ENCODE measurements around the gene IHH. TPM values are rescaled to one million over a fixed set of nuclear protein-coding genes. Genes with fewer than 3 reads are reported as not detected.

The IHH gene
- total RNA-seq, 6 experiments from 2014 or later: 0.42 to 3.9 (median 1.1) TPM

DNA sequence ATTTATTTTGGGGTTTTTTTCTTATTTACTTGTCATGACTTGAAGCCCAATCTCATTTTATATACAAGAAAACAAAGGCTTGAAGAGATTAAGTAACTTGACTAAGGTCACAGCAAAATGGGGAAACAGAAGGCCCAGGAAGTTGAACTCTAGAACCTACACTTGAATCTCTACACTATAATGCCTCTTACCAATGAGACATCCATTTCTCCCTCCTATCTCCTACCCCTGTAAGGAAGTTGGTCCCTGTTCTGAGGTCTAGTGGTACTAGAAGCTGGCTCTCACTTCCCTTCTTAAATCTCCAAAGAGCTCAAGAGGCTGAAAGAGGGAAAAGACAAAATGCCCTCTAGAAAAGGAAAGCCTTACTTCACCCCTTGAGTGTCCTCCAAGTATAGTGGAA, 25.5 kb upstream of the IHH start:
- no peaks in the 10 kb centered on the region for H3K36me3 ChIP-seq
- H3K27ac ChIP-seq: no peak overlapping the region
- intact Hi-C loops (cut with DNase I): no loop called here
- H3K27me3 ChIP-seq: no peaks in the 10 kb centered on the region
- ATAC-seq (peak; percentile 35 to 64 (median 46)), DNase-seq (no peak)
- H3K4me1 ChIP-seq: peaks cover 0 to 13% (median 0%) of the 10 kb centered on the region in 4 donors
- no peak overlapping the region for H3K4me3 ChIP-seq
- no peak for TF ChIP-seq POLR2A (IDR thresholded peaks at IDR 0.05)
- TF ChIP-seq, protein P1, sequence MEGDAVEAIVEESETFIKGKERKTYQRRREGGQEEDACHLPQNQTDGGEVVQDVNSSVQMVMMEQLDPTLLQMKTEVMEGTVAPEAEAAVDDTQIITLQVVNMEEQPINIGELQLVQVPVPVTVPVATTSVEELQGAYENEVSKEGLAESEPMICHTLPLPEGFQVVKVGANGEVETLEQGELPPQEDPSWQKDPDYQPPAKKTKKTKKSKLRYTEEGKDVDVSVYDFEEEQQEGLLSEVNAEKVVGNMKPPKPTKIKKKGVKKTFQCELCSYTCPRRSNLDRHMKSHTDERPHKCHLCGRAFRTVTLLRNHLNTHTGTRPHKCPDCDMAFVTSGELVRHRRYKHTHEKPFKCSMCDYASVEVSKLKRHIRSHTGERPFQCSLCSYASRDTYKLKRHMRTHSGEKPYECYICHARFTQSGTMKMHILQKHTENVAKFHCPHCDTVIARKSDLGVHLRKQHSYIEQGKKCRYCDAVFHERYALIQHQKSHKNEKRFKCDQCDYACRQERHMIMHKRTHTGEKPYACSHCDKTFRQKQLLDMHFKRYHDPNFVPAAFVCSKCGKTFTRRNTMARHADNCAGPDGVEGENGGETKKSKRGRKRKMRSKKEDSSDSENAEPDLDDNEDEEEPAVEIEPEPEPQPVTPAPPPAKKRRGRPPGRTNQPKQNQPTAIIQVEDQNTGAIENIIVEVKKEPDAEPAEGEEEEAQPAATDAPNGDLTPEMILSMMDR (IDR thresholded peaks at IDR 0.05): no peak
- H3K9me3 ChIP-seq: no peaks in the 10 kb centered on the region

DNA sequence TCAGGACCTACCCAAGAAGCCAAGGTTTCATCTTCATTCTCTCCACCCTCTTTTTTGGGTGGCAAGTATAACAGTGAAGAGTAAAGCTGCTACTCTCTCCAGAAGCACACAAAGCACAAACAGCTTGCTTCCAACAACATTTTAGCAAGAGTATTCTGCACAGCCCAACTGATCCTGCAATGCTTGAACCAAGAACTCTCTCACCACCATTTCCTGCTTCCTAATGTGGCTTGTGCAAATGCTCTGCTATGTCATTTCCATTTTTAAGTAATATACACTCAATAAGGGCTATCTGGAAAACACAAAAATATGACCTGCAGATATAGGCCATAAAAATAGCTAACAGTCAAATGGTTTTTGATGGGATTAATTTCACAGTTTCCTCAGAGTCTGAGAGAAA, 24.1 kb upstream of the IHH start:
- H3K27me3 ChIP-seq: no peaks in the 10 kb centered on the region
- no peak for TF ChIP-seq POLR2A (IDR thresholded peaks at IDR 0.05)
- TF ChIP-seq, protein P1 (IDR thresholded peaks at IDR 0.05): no peak
- H3K4me1 ChIP-seq: peaks cover 0 to 16% (median 0%) of the 10 kb centered on the region in 4 donors
- no peak for ATAC-seq
- H3K9me3 ChIP-seq: no peaks in the 10 kb centered on the region
- no peak overlapping the region for H3K4me3 ChIP-seq
- H3K27ac ChIP-seq: no peak overlapping the region
- intact Hi-C loops (cut with DNase I): no loop called here
- DNase-seq: no peak
- H3K36me3 ChIP-seq: no peaks in the 10 kb centered on the region

DNA sequence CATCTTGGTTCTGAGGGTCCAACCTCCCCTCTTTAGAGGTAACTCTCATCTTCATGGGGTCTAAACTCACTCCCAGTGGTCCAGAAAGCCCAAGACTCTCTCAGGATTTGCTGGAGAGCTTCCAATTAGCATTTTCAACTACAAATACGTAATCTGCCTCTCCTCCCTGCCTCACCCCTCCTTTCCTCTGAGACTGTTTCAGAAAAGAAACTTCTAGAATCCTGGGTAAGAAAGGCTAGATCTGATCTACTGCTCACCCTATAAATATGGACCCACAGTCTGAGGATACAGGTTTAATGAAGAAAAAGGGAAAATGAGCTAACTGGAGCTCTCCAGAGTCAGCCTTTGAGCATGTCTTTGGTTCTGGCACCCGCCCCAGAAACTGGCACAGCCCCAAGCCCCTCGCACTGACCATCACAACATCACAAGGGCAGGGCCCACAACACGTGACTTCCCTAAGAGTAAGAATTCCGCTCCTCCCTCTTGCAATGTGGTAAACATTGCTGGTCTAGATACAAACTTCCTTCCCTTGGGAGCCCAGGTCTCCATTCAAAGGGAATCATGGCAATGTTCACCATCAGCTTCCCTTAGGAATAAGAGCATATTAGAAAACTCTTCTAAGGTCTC, 21.7 kb upstream of the IHH start:
- TF ChIP-seq, protein P1 (IDR thresholded peaks at IDR 0.05): no peak
- TF ChIP-seq POLR2A (IDR thresholded peaks at IDR 0.05): no peak
- ATAC-seq (peak in 2 of 4 donors; percentile 26 to 33), DNase-seq (peak in 2 of 3 donors; percentile 49 to 61)
- Histone ChIP-seq H3K27ac (no peak overlapping the region), H3K4me3 (no peak overlapping the region), H3K9me3 (no peaks in the 10 kb centered on the region), H3K27me3 (no peaks in the 10 kb centered on the region), H3K36me3 (peaks cover 0 to 4% (median 0%) of the 10 kb centered on the region in 4 donors), H3K4me1 (peaks cover 0 to 25% (median 0%) of the 10 kb centered on the region in 4 donors)
- intact Hi-C loops (cut with DNase I): no loop called here
- 65% methylated on average over 5 of the region's 5 CpGs for WGBS (ENCODE audit: insufficient coverage, low coverage, low lambda C conversion rate, missing lambda C conversion rate)

DNA sequence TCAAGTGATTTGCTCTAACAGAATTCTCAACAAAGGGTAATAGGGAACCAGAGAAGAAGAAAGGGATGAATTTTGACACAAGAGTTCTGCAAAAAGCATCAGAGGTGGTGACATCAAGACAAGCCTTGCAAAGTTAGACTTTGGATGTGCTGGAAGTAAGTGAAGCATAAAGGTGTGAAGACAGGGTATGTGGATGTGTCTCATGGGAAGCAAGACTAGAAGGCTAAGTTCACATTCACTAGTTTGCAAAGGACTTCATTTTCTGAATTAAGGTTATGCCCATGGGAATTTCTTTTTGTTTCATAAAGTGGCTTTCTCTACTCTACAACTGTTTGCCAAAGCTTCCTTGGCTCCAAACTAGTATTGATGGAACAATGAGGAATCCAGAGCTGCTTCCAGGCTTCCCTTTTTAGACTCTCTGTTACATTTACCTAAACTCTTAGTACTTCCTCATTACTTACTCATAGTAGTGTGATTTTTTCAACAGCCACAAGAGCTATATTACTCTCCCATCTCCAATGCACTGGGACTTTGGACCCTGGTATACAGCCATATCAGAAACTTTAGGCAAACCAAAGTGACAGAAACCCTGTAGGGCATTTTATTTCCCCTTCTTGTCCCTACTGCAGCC, 21.1 kb upstream of the IHH start:
- intact Hi-C loops (cut with DNase I): no loop called here
- no peaks in the 10 kb centered on the region for H3K9me3 ChIP-seq
- H3K4me3 ChIP-seq: no peak overlapping the region
- DNase-seq: no peak
- peak in 3 of 4 donors; percentile 40 to 73 (median 63) for ATAC-seq
- no peak overlapping the region for H3K27ac ChIP-seq
- H3K36me3 ChIP-seq: peaks cover 0 to 10% (median 0%) of the 10 kb centered on the region in 4 donors
- TF ChIP-seq, protein P1 (IDR thresholded peaks at IDR 0.05): no peak
- TF ChIP-seq POLR2A (IDR thresholded peaks at IDR 0.05): no peak
- H3K4me1 ChIP-seq: peaks cover 0 to 25% (median 0%) of the 10 kb centered on the region in 4 donors
- no peaks in the 10 kb centered on the region for H3K27me3 ChIP-seq

Data from right lobe of liver (tissue), 6 donors.